ENCODE results near the gene MOB1B.

DNA sequence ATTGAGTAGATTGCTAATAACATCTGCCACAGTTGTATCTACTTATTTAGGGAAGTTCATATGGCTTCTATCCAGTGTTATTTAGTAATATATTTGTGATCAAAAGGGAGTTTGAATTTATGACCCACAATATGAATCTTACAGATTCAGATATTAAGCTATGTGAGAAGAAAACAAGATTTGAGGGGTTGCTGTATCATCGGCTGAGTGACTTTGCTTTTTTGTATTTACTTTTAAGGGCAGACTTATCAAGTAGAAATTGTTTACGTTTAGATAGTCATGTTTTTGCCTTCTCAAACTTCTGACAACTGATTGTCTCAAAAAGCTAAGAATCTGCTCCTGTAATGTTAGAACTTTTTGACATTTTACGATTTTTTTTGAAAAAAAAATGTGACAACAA lies 74.1 kb downstream of the MOB1B start:
- TF ChIP-seq, protein P1, sequence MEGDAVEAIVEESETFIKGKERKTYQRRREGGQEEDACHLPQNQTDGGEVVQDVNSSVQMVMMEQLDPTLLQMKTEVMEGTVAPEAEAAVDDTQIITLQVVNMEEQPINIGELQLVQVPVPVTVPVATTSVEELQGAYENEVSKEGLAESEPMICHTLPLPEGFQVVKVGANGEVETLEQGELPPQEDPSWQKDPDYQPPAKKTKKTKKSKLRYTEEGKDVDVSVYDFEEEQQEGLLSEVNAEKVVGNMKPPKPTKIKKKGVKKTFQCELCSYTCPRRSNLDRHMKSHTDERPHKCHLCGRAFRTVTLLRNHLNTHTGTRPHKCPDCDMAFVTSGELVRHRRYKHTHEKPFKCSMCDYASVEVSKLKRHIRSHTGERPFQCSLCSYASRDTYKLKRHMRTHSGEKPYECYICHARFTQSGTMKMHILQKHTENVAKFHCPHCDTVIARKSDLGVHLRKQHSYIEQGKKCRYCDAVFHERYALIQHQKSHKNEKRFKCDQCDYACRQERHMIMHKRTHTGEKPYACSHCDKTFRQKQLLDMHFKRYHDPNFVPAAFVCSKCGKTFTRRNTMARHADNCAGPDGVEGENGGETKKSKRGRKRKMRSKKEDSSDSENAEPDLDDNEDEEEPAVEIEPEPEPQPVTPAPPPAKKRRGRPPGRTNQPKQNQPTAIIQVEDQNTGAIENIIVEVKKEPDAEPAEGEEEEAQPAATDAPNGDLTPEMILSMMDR (IDR thresholded peaks at IDR 0.05): no peak
- TF ChIP-seq POLR2A (IDR thresholded peaks at IDR 0.05) (no peak), POLR2AphosphoS5 (IDR thresholded peaks at IDR 0.05; ENCODE audit: insufficient read depth in 1 of 2, low read depth in 1 of 2) (no peak)

Data from vagina (tissue), 2 donors.